GM18498 (cell line): ENCODE data around the gene BCL10.

ENCODE experiments used
- ATAC-seq: cut with Tn5 transposase; IDR thresholded peaks from one replicate; pipeline ENCODE4 v1.9.1; 2021; ENCODE audit warnings: mild to moderate bottlenecking, moderate library complexity; ENCODE audit not compliant: unreplicated experiment

Gene BCL10

DNA sequence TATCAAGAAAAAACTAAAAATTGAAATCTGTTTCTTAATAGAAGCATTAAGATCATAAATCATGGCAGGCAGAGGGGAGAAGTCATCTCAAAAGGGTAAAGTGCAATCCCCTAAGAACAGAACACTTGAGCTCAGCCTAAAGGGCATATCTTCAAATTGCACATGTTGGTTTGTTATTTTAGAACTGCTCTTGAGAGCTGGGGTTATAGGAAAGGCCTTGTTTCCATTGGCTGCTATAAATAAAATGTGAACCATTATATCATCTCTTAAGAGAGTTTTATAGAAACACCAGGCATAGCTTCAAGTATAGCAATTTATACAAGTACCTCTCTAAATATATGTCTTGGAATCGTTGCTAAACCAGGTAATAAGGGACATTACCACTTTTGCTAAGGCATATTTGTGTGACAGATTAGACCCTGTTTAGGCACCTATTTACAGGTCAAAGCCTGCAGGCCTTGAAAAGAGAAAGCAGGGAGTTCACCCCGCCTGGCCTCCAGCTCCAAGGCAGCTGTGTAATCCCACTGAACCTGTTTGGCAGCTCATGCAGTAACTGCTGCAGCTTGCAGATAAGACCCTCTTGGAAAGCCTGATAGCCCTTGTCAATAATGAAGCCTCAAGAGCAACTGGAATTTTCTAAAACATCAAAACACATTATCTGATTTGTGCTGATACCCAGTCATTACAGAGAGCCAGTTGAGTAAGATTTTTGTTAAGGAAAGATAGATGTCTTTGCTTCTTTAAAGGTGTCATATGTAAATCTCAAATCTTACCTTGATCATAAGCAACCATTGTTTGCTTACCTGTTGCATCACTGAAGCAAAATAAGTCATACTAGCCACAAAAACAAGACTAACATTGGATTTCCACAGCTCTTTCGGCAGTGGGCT, 51.5 kb downstream of the BCL10 start:
- no peak for ATAC-seq

DNA sequence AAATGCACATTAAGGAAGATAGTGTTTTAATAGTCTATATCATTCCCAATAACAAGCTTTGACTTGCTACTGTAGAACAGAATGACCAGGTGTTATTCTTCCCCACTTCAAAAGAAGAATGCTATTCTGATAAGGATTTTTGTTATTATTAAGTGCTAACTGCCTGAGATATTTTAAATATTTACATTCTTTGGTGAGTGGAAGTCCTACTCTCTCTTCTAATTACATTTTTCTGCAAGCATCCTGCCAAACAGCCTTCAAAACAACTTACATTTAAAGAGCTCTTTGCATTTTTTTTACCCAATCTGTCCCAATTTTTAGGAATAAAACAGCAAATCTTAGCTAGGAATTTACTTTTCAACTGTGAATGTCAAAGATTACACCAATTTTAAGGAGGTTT, 52.1 kb downstream of the BCL10 start:
- no peak for ATAC-seq

DNA sequence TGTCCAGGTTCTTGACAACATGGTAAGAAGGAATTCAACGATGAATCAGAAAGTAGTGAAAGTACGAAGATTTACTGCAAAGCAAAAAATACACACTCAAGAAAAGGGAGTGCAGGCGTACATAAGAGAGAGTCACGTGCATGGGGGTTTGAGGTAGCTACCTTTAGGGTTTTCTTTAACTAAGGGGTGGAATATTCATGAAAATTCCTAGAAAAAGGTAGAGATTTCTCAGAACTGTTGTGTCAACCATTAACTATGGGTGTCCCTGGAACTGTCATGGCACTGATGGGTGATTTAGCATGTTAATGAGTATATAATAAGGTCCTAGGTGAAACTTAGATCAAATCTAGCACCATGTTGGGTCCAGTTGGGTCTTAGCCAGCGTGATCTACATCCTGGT, 53.1 kb downstream of the BCL10 start:
- ATAC-seq: no peak

DNA sequence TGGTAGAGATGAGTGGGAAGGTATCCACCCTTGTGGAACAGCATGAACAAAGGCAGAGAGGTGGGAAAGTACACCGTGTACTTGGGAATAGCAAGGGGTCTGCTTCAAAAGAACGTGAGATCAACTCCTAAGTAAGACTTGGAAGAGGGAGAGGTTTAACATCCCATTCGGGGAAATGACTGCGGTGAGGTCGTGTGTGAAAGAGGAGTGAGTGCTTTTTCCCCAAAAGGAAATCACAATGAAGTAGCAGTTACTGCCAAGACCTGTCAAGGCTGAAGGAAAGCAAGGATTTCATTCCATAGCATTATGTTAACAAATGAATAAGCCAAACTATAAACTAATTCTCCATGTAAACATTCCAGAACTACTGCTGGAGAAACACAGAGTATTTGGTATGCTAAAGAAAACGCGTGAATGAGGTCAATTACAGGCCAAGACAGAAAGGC, 55.7 kb downstream of the BCL10 start:
- no peak for ATAC-seq

DNA sequence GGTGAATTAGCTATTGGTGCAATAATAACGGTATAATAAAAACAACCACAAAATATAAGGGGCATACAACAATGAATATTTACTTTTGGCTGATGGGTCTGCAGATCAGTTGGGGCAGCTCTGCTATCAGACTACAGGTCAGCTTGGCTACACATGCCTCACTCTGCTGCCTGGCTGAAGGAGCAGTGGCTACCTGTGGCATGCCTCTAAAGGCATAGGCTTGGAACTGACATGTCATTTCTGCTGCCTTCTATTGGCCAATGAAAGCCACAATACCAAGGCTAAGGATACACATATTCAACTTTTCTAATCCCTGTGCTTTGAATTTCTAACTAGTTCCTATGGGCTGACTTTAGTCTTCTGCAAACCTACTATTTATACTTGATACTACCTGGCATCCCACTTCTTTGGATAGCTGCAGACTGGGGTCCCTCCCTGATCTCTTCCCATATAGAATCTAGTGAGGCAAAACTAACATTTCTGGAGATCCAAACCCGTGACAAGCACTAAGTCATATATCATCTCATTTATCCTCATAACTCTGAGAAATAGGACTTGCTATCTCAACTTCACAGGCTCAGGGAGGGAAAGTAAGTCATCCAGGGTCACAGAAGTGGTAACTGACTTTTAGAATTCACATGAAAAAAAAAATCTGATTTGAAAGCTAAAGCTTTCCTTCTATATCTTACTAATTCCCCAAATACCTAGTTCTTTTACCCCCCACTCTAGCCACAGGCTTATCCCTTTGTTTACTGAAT, 56.4 kb downstream of the BCL10 start:
- ATAC-seq: no peak

DNA sequence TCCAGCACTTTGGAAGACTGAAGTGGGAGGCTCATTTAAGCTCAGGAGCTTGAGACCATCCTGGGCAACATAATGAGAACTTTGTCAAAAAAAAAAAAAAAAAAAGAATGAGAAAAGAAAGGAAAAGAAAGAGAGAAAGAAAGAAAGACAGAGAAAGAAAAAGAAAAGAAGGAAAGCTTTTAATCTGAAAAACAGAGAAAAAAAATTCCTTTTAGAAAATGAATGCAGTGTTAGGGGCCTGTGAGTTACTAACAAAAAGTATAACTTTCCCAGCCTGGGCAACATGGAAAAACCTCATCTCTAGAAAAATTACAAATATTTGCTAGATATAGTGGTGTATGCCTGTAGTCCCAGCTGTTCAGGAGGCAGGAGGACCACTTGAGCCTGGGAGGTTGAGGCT, 59.7 kb downstream of the BCL10 start:
- no peak for ATAC-seq
